Neural progenitor cell (in vitro differentiated cells): ENCODE measurements around the gene ACTR3. TPM values are rescaled to one million over a fixed set of nuclear protein-coding genes. Genes with fewer than 3 reads are reported as not detected.

Experiments used
- DNase-seq: peaks from one replicate; pipeline ENCODE4 v3.0.0-alpha.2; 2016; ENCODE audit warnings: low spot score
- H2AFZ ChIP-seq: fragments of 200-600 bp; sonication (generic); replicated peaks from 2 replicates; pipeline ENCODE4 v1.6.1; 2016; ENCODE audit warnings: antibody characterized with exemption
- H3F3A ChIP-seq: fragments of 200-600 bp; sonication (generic); 2 replicates; pipeline ENCODE4 v1.6.1; 2016; ENCODE audit warnings: antibody characterized with exemption, low read depth
- H3K27ac ChIP-seq: fragments of 200-600 bp; sonication (generic); 2 replicates; pipeline ENCODE4 v1.5.1; 2016; ENCODE audit warnings: mild to moderate bottlenecking
- H3K27me3 ChIP-seq: fragments of 200-600 bp; sonication (generic); 2 replicates; pipeline ENCODE4 v1.6.1; 2016; ENCODE audit warnings: mild to moderate bottlenecking, moderate library complexity
- H3K36me3 ChIP-seq: fragments of 200-600 bp; sonication (generic); 2 replicates; pipeline ENCODE4 v1.5.1; 2016
- H3K4me1 ChIP-seq: fragments of 200-600 bp; sonication (generic); 2 replicates; pipeline ENCODE4 v1.6.1; 2016; ENCODE audit warnings: mixed run types
- H3K4me2 ChIP-seq: fragments of 200-600 bp; sonication (generic); 2 replicates; pipeline ENCODE4 v1.6.1; 2016
- H3K4me3 ChIP-seq: fragments of 200-600 bp; sonication (generic); 2 replicates; pipeline ENCODE4 v1.5.1; 2016
- H3K79me2 ChIP-seq: fragments of 200-600 bp; sonication (generic); 2 replicates; pipeline ENCODE4 v1.6.1; 2016; ENCODE audit warnings: low read depth
- H3K9ac ChIP-seq: fragments of 200-600 bp; sonication (generic); 2 replicates; pipeline ENCODE4 v1.6.1; 2016
- H3K9me3 ChIP-seq: fragments of 200-600 bp; sonication (generic); 2 replicates; pipeline ENCODE4 v1.5.1; 2016; ENCODE audit warnings: low read depth
- H4K20me1 ChIP-seq: fragments of 200-600 bp; sonication (generic); 2 replicates; pipeline ENCODE4 v1.6.1; 2016; ENCODE audit warnings: low read depth
- H3K27ac Mint-ChIP-seq: 3 replicates; pipeline ENCODE4 v1.8.0; 2021; ENCODE audit warnings: mixed read lengths
- H3K27me3 Mint-ChIP-seq: 2 replicates; pipeline ENCODE4 v1.8.0; 2022; ENCODE audit warnings: low read depth, mild to moderate bottlenecking, inconsistent platforms, moderate library complexity, mixed read lengths; ENCODE audit not compliant: insufficient read depth
- H3K36me3 Mint-ChIP-seq: 3 replicates; pipeline ENCODE4 v1.8.0; 2021; ENCODE audit warnings: mixed read lengths
- H3K4me1 Mint-ChIP-seq: 3 replicates; pipeline ENCODE4 v1.8.0; 2021; ENCODE audit warnings: mixed read lengths
- H3K4me3 Mint-ChIP-seq: 3 replicates; pipeline ENCODE4 v1.8.0; 2021; ENCODE audit warnings: mild to moderate bottlenecking, moderate library complexity, mixed read lengths
- H3K9me3 Mint-ChIP-seq: 3 replicates; pipeline ENCODE4 v1.8.0; 2020; ENCODE audit warnings: mixed read lengths
- CTCF ChIP-seq: fragments of 200-600 bp; sonication (generic); IDR thresholded peaks from 2 replicates; pipeline ENCODE4 v1.5.1; 2017; ENCODE audit warnings: antibody characterized with exemption, mild to moderate bottlenecking
- EZH2 ChIP-seq: fragments of 200-600 bp; sonication (generic); IDR thresholded peaks from 2 replicates; pipeline ENCODE4 v1.6.1; 2017; ENCODE audit warnings: antibody characterized with exemption, mild to moderate bottlenecking, moderate library complexity
- EZH2phosphoT487 ChIP-seq: fragments of 200-600 bp; sonication (generic); IDR thresholded peaks from 2 replicates; pipeline ENCODE4 v1.6.1; 2017; ENCODE audit warnings: antibody characterized with exemption
- total RNA-seq: library from RNA; depleted of rRNA; stranded (reverse); fragments of >200 nt; gene quantifications from 2 replicates; pipeline ENCODE4 v1.2.3, GENCODE V29; 2015; ENCODE audit warnings: low replicate concordance

The ACTR3 gene
- total RNA-seq, 1 donor from 2014 or later, result 175 TPM

GRCh38 chr2:113873867-113874266 is 16.0 kb upstream of the ACTR3 start:
- Mint-ChIP-seq H3K27ac (no peak overlapping the region), H3K9me3 (peaks cover 3% of the 10 kb centered on the region), H3K4me1 (peaks cover 20% of the 10 kb centered on the region), H3K4me3 (no peak overlapping the region), H3K27me3 (no peaks in the 10 kb centered on the region), H3K36me3 (peaks cover 9% of the 10 kb centered on the region)
- Histone ChIP-seq H3K36me3 (no peaks in the 10 kb centered on the region), H4K20me1 (no peaks in the 10 kb centered on the region), H3K4me2 (no peak overlapping the region), H3K27me3 (no peaks in the 10 kb centered on the region), H3K9ac (no peak overlapping the region), H3K4me1 (no peaks in the 10 kb centered on the region), H3K27ac (no peak overlapping the region), H3K79me2 (no peaks in the 10 kb centered on the region), H3K9me3 (no peaks in the 10 kb centered on the region), H2AFZ (no peak overlapping the region), H3F3A (no peaks in the 10 kb centered on the region), H3K4me3 (no peak overlapping the region)
- TF ChIP-seq EZH2phosphoT487 (no peak), CTCF (no peak), EZH2 (no peak)
- no peak for DNase-seq

- Histone ChIP-seq H3K27ac (no peak overlapping the region), H3K9me3 (no peaks in the 10 kb centered on the region), H3K36me3 (no peaks in the 10 kb centered on the region), H2AFZ (no peak overlapping the region), H3F3A (no peaks in the 10 kb centered on the region), H3K4me3 (no peak overlapping the region), H3K4me2 (no peak overlapping the region), H3K4me1 (no peaks in the 10 kb centered on the region), H3K9ac (no peak overlapping the region), H3K27me3 (no peaks in the 10 kb centered on the region), H3K79me2 (no peaks in the 10 kb centered on the region), H4K20me1 (no peaks in the 10 kb centered on the region)
- H3K36me3 Mint-ChIP-seq, result peaks cover 10% of the 10 kb centered on the region
- TF ChIP-seq EZH2phosphoT487 (no peak), CTCF (no peak), EZH2 (no peak)
- no peak overlapping the region for H3K27ac Mint-ChIP-seq
- no peak overlapping the region for H3K4me3 Mint-ChIP-seq
- no peak for DNase-seq
- H3K4me1 Mint-ChIP-seq, result peaks cover 27% of the 10 kb centered on the region
- no peaks in the 10 kb centered on the region for H3K27me3 Mint-ChIP-seq
- H3K9me3 Mint-ChIP-seq, result peaks cover 3% of the 10 kb centered on the region
Observed at GRCh38 chr2:113875135-113875534, 14.8 kb upstream of the ACTR3 start.

- H3K36me3 Mint-ChIP-seq, result peaks cover 10% of the 10 kb centered on the region
- Histone ChIP-seq H3K9me3 (no peaks in the 10 kb centered on the region), H3K27me3 (no peaks in the 10 kb centered on the region), H3K9ac (no peak overlapping the region), H3F3A (no peaks in the 10 kb centered on the region), H4K20me1 (no peaks in the 10 kb centered on the region), H3K4me2 (no peak overlapping the region), H3K36me3 (no peaks in the 10 kb centered on the region), H2AFZ (no peak overlapping the region), H3K79me2 (no peaks in the 10 kb centered on the region), H3K4me1 (no peaks in the 10 kb centered on the region), H3K4me3 (no peak overlapping the region), H3K27ac (no peak overlapping the region)
- H3K27me3 Mint-ChIP-seq, result no peaks in the 10 kb centered on the region
- peaks cover 27% of the 10 kb centered on the region for H3K4me1 Mint-ChIP-seq
- H3K9me3 Mint-ChIP-seq, result peaks cover 3% of the 10 kb centered on the region
- no peak for DNase-seq
- peak overlapping the region; percentile 90 for H3K27ac Mint-ChIP-seq
- TF ChIP-seq CTCF, result no peak
- no peak for TF ChIP-seq EZH2
- no peak for TF ChIP-seq EZH2phosphoT487
- no peak overlapping the region for H3K4me3 Mint-ChIP-seq
Observed at GRCh38 chr2:113876503-113877387, 13.1 kb upstream of the ACTR3 start.
